Stomach (tissue), 4 donors: ENCODE measurements around the gene UBB.

Experiments
- EP300 ChIP-seq: sonication (generic); formaldehyde crosslinking; IDR thresholded peaks from one replicate; pipeline ENCODE4 v1.6.1; 2017; ENCODE audit warnings: antibody characterized with exemption
- POLR2A ChIP-seq, 4 donors: fragments of 450-650 bp; IDR thresholded peaks; one replicate each; pipeline ENCODE4 v1.6.1; 2016; ENCODE audit warnings: antibody characterized with exemption in 4 of 4, control low read depth in 2 of 4, mild to moderate bottlenecking in 1 of 4, moderate library complexity in 1 of 4
- POLR2AphosphoS5 ChIP-seq, 3 donors: sonication (generic); formaldehyde crosslinking; IDR thresholded peaks; one replicate each; pipeline ENCODE4 v1.6.1; 2016; ENCODE audit warnings: antibody characterized with exemption in 3 of 3
- TF ChIP-seq, protein P1 (sequence below), 7 experiments: fragments of 450-650 bp in 4 of 7; fragments of 200-600 bp in 3 of 7; sonication (generic) in 3 of 7; IDR thresholded peaks; one replicate each; pipeline ENCODE4 v1.5.1; 2016 to 2019; ENCODE audit warnings: antibody characterized with exemption in 7 of 7, control low read depth in 2 of 7, mild to moderate bottlenecking in 1 of 7

DNA sequence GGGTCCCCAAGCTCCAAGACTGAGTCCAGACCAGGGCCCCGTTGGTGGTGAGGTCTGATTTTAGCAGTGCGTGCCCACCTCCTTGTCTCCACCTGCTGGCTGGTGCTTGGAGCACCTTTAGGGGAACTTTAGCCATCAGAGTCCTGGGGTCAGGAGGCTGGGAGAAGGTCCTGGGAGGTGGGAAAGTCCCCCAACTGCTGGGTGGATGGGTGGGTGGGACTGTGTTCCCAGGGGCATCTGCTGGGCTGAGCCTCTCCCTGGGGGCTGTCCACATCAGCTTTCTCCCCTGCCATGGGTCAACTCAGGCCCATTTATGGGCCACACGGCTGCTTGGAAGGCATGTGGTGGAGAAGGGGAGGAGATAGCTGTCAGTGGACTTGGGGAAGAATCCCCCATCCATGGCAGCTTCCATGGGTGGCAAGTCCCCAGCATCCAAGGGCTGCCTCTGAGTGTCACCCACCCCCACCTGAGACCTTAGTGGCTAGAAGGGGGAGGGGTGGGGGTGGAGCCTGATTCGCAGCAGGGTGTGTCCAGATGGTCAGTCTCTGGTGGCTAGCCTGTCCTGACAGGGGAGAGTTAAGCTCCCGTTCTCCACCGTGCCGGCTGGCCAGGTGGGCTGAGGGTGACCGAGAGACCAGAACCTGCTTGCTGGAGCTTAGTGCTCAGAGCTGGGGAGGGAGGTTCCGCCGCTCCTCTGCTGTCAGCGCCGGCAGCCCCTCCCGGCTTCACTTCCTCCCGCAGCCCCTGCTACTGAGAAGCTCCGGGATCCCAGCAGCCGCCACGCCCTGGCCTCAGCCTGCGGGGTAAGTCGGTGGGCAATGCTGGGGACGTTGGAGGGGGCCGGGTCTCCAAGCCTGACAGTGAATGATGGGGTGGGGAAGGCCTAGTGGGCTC is 34.4 kb downstream of the UBB start, which contains the start of gene TRPV2:
- TF ChIP-seq, protein P1, sequence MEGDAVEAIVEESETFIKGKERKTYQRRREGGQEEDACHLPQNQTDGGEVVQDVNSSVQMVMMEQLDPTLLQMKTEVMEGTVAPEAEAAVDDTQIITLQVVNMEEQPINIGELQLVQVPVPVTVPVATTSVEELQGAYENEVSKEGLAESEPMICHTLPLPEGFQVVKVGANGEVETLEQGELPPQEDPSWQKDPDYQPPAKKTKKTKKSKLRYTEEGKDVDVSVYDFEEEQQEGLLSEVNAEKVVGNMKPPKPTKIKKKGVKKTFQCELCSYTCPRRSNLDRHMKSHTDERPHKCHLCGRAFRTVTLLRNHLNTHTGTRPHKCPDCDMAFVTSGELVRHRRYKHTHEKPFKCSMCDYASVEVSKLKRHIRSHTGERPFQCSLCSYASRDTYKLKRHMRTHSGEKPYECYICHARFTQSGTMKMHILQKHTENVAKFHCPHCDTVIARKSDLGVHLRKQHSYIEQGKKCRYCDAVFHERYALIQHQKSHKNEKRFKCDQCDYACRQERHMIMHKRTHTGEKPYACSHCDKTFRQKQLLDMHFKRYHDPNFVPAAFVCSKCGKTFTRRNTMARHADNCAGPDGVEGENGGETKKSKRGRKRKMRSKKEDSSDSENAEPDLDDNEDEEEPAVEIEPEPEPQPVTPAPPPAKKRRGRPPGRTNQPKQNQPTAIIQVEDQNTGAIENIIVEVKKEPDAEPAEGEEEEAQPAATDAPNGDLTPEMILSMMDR (IDR thresholded peaks at IDR 0.05) = peak in 5 of 7 experiments; percentile 19 to 54 (median 52)
- TF ChIP-seq POLR2A (IDR thresholded peaks at IDR 0.05) = no peak
- TF ChIP-seq EP300 = no peak
- TF ChIP-seq POLR2AphosphoS5 (IDR thresholded peaks at IDR 0.05) = no peak
